ENCODE results near the gene ETDC.

DNA sequence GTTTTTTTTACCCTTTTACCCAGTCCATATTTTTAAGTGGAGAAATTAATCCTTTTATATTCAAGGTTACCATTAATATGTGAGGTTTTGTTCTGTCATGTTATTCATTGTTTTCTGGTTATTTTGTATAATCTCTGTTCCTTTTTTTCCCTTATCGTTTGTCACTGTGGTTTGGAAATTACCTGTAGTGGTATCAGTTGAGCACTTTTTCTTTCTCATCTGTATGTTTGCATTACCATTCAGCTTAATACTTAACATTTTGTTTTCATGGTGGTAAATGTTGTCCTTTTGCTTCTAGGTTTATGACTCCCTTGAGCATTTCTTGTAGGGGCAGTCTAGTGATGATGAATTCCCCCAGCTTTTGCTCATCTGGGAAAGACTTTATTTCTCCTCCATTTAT, 6.6 kb downstream of the ETDC start:
- TF ChIP-seq, protein P1, sequence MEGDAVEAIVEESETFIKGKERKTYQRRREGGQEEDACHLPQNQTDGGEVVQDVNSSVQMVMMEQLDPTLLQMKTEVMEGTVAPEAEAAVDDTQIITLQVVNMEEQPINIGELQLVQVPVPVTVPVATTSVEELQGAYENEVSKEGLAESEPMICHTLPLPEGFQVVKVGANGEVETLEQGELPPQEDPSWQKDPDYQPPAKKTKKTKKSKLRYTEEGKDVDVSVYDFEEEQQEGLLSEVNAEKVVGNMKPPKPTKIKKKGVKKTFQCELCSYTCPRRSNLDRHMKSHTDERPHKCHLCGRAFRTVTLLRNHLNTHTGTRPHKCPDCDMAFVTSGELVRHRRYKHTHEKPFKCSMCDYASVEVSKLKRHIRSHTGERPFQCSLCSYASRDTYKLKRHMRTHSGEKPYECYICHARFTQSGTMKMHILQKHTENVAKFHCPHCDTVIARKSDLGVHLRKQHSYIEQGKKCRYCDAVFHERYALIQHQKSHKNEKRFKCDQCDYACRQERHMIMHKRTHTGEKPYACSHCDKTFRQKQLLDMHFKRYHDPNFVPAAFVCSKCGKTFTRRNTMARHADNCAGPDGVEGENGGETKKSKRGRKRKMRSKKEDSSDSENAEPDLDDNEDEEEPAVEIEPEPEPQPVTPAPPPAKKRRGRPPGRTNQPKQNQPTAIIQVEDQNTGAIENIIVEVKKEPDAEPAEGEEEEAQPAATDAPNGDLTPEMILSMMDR (IDR thresholded peaks at IDR 0.05) = no peak
- TF ChIP-seq POLR2A (IDR thresholded peaks at IDR 0.05) (no peak), EP300 (IDR thresholded peaks at IDR 0.05) (no peak)

Measured in suprapubic skin (tissue), 3 donors.